ENCODE data around the gene FBRS. TPM values are rescaled to one million over a fixed set of nuclear protein-coding genes. Genes with fewer than 3 reads are reported as not detected.

The FBRS gene
- polyA plus RNA-seq, 1 of the 3 experiments (the other 2 are of a cell fraction) = 11.5 TPM

DNA sequence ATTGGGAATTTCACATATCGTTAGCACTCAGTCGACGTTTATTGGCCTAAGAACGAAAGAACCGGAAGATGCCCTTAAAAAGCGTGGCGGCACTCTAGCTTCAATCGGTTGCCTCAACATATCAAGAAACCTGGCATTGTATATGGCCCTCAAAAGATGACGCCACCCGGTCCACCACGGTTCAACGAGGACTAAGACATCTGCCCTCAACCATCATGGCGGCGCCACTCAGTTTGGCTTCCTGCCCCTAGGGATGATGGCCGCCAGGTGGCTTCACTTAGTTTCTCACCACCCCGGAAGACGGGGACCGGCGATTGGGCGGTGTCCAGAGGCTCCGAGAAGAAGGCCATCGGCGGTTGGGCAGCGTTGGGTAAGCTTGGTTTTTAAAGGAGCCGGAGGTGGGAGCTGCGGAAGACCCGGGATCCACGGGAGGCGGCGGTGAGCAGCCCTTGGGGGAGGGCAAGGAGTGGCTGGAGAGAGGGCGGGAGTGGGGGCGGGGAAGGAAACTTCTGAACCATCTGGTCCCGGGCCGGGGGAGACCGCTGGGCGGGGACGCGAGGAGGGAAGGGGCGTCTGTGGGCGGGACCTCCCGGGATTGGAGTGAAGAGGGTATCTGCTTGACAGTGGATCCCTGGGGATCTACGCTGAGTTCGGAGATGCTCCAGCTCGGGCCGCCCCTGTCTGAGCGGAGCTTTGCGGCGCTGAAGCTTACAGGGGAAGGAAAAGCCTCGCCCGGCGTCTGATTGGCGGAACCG lies 7.7 kb upstream of the FBRS start, which contains the start of gene PRR14 (continued):
- TF ChIP-seq TCF12 (IDR thresholded peaks at IDR 0.05) (peak; percentile 31; the same call in 1 of the 2 replicates), CHD2 (IDR thresholded peaks at IDR 0.05; ENCODE audit: low read length, partially characterized antibody) (peak; percentile 94), IRF3 (IDR thresholded peaks at IDR 0.05; ENCODE audit: low read depth, low read length) (peak; percentile 92), EZH2phosphoT487 (IDR thresholded peaks at IDR 0.05; ENCODE audit: borderline replicate concordance, low read depth) (no peak)
- TF ChIP-seq, protein P1, sequence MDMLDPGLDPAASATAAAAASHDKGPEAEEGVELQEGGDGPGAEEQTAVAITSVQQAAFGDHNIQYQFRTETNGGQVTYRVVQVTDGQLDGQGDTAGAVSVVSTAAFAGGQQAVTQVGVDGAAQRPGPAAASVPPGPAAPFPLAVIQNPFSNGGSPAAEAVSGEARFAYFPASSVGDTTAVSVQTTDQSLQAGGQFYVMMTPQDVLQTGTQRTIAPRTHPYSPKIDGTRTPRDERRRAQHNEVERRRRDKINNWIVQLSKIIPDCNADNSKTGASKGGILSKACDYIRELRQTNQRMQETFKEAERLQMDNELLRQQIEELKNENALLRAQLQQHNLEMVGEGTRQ (IDR thresholded peaks at IDR 0.05; ENCODE audit: borderline replicate concordance, low read depth, low read length) = no peak
- TF ChIP-seq, protein P2, sequence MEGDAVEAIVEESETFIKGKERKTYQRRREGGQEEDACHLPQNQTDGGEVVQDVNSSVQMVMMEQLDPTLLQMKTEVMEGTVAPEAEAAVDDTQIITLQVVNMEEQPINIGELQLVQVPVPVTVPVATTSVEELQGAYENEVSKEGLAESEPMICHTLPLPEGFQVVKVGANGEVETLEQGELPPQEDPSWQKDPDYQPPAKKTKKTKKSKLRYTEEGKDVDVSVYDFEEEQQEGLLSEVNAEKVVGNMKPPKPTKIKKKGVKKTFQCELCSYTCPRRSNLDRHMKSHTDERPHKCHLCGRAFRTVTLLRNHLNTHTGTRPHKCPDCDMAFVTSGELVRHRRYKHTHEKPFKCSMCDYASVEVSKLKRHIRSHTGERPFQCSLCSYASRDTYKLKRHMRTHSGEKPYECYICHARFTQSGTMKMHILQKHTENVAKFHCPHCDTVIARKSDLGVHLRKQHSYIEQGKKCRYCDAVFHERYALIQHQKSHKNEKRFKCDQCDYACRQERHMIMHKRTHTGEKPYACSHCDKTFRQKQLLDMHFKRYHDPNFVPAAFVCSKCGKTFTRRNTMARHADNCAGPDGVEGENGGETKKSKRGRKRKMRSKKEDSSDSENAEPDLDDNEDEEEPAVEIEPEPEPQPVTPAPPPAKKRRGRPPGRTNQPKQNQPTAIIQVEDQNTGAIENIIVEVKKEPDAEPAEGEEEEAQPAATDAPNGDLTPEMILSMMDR (IDR thresholded peaks at IDR 0.05) = no peak

DNA sequence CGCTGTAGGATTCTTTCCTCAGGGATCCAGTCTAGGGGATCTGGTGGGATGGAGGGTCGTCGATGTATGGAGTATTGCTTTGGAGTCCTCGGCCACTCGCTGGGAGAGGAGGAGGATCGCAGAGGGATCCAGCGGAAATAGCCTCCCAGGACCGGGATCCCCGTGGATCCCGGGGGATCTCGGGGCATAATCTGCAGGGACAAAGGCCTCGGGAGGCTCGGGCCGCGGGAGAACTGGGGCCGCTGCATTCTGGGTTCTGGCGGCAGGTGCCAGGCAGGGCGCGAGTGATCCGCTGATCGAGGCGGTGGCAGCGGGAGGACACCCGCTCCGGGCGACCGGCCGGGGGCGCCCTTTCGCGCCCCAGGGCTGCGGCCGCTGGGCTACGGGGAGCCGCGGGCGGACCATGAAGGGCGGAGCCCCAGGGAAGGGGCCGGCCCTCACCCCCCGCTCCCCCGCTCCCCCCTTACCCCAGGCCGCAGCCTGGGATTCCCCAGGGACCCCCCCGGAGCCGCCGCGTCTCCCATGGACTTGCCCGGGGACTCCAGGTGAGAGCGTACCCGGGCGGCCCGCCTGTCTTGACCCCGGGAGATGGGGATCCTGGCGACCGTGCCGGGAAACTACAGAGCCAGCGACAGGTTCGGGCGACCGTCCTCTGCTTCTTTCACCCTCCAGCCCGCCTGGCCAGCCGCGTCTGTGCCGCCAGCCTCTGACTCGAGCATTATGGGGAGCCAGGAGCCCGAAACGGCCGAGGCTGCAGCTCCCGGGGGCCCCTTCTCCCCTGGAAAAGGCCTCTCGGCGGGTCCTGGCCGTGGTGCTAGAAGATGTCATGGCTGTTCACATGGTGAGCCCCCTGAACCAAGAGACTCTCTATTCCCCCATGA lies 6.9 kb upstream of the FBRS start:
- peak overlapping the region; percentile 91 to 99 for H3K4me3 ChIP-seq (ENCODE audit: low read depth in 2 of 2, low read length in 1 of 2)
- peaks cover 7 to 16% of the 10 kb centered on the region in 2 experiments for H3K4me1 ChIP-seq (ENCODE audit: control insufficient read depth in 1 of 2, insufficient read depth in 2 of 2, low read depth in 1 of 2, low read length in 1 of 2)
- H3F3A ChIP-seq (replicated peaks; ENCODE audit: insufficient read depth) = peaks cover 9% of the 10 kb centered on the region
- peak overlapping the region; percentile 85 for H2AFZ ChIP-seq (ENCODE audit: low read depth)
- H3K9ac ChIP-seq = peak overlapping the region; percentile 95
- ChIA-PET CTCF (interaction anchor here (0.8 to 1.9 kb wide), 10 partner anchors 8 to 79 kb away, joined by 3 to 12 read pairs (median 4); no protein-coding TSS in a partner anchor), POLR2A (interaction anchor here (0.9 to 1.4 kb wide), 5 partner anchors 7 to 124 kb away, joined by 3 to 6 read pairs (median 4); partner anchors contain the start of genes FBRS and ZNF689)
- WGBS (ENCODE audit: low lambda C conversion rate) = under 1% methylated on average over 17 of the region's 71 CpGs
- H3K4me2 ChIP-seq = peak overlapping the region; percentile 99
- no peaks in the 10 kb centered on the region for H3K27me3 ChIP-seq (ENCODE audit: insufficient read depth)
- peak; percentile 88 for DNase-seq
- no peaks in the 10 kb centered on the region for H4K20me1 ChIP-seq (ENCODE audit: insufficient read depth)
- H3K9me3 ChIP-seq = no peaks in the 10 kb centered on the region
- H3K36me3 ChIP-seq (replicated peaks in 1 of 2; ENCODE audit: control insufficient read depth in 1 of 2, insufficient read depth in 2 of 2, low read length in 1 of 2) = peaks cover 14 to 25% of the 10 kb centered on the region in 2 experiments
- 0 out of 2 replicates have a peak, but pooled peaks have one; percentile 45 for TF ChIP-seq REST (IDR thresholded peaks at IDR 0.05; ENCODE audit: low read depth, low read length)
- TF ChIP-seq, protein P2 (IDR thresholded peaks at IDR 0.05) = peak; percentile 71
- peak; percentile 17; the same call in 1 of the 2 replicates for TF ChIP-seq GABPA (IDR thresholded peaks at IDR 0.05; ENCODE audit: low read depth)
- peak; percentile 30; the same call in 1 of the 2 replicates for TF ChIP-seq RAD21 (IDR thresholded peaks at IDR 0.05; ENCODE audit: low read length)
- no peak for TF ChIP-seq RCOR1 (IDR thresholded peaks at IDR 0.05; ENCODE audit: low read length)
- peak; percentile 30; the same call in 1 of the 2 replicates for TF ChIP-seq TAF1 (IDR thresholded peaks at IDR 0.05; ENCODE audit: borderline replicate concordance, low read depth, low read length)
- no peak; the same call in 1 of the 2 replicates for TF ChIP-seq SIN3A (IDR thresholded peaks at IDR 0.05; ENCODE audit: borderline replicate concordance, low read depth, low read length)
- H3K79me2 ChIP-seq (ENCODE audit: insufficient read depth) = peaks cover 22% of the 10 kb centered on the region
- H3K27ac ChIP-seq (ENCODE audit: low read depth in 2 of 2, low read length in 1 of 2) = peak overlapping the region; percentile 88 to 95
- H3K9me2 ChIP-seq = no peaks in the 10 kb centered on the region

All from SK-N-SH (cell line).